Natural killer cell treated with Interleukin-12 subunit alpha and Interleukin-12 subunit beta and Interleukin-15 and Interleukin-18, amount 100 ng/mL, for 72 hours (primary cell): ENCODE results near the gene LYRM9. TPM values are rescaled to one million over a fixed set of nuclear protein-coding genes. Genes with fewer than 3 reads are reported as not detected.
"Not testable (repeated sequence)": the region's sequence is repeated elsewhere in the genome, so short reads cannot be mapped to it uniquely, and the experiment has no call there.

ENCODE experiments used
- ATAC-seq, 2 donors: fragments of 150-1000 bp; cut with Tn5 transposase in 1 of 2; sonication (Bioruptor Pico), chemical (Tn5 transposase) in 1 of 2; 2 replicates each; pipeline ENCODE4 v1.10.0; 2021
- DNase-seq: peaks from one replicate; pipeline ENCODE4 v3.0.0; 2022; ENCODE audit warnings: low spot score
- H3K27ac Mint-ChIP-seq, 2 donors: 1 replicate in 1 of 2; 2 replicates in 1 of 2; pipeline ENCODE4 v1.8.0; 2022; ENCODE audit warnings: mixed read lengths in 2 of 2, mild to moderate bottlenecking in 1 of 2, moderate library complexity in 1 of 2
- H3K27me3 Mint-ChIP-seq, 2 donors: 1 replicate in 1 of 2; 2 replicates in 1 of 2; pipeline ENCODE4 v1.8.0; 2022; ENCODE audit warnings: mixed read lengths in 2 of 2
- H3K36me3 Mint-ChIP-seq: one replicate; pipeline ENCODE4 v1.8.0; 2022; ENCODE audit warnings: mixed read lengths
- H3K4me1 Mint-ChIP-seq, 2 donors: 1 replicate in 1 of 2; 2 replicates in 1 of 2; pipeline ENCODE4 v1.8.0; 2022; ENCODE audit warnings: low read depth in 2 of 2, mixed read lengths in 2 of 2, mild to moderate bottlenecking in 1 of 2
- H3K4me3 Mint-ChIP-seq: one replicate; pipeline ENCODE4 v1.8.0; 2022; ENCODE audit warnings: mixed read lengths
- H3K9me3 Mint-ChIP-seq: 2 replicates; pipeline ENCODE4 v1.8.0; 2022; ENCODE audit warnings: mixed read lengths
- total RNA-seq, 2 donors: library from RNA; stranded (reverse); gene quantifications; one replicate each; pipeline ENCODE4 v1.2.3, GENCODE V29; 2022

The LYRM9 gene
- total RNA-seq, 2 donors from 2014 or later: 0.78 to 2.0 TPM

DNA sequence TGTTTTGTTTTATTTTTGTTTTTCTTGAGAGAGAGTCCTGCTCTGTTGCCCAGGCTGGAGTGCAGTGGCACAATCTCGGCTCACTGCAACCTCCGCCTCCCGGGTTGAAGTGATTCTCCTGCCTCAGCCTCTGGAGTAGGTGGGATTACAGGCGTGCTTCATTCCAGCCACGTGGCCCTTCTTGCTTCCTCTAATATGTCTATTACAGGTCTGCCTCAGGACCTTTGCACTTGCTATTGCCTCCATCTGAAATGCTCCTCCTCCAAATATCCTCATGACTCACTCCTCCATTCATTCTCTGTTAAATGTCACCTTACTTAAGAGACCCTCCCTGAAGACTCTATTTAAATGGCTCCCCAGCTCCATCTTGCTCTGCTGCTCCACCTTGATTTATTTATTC, 39.0 kb downstream of the LYRM9 start:
- Mint-ChIP-seq H3K27me3 (peaks cover 7 to 9% of the 10 kb centered on the region in 2 donors), H3K27ac (no peak overlapping the region), H3K4me1 (peaks cover 0 to 8% of the 10 kb centered on the region in 2 donors), H3K9me3 (no peaks in the 10 kb centered on the region), H3K4me3 (no peak overlapping the region), H3K36me3 (no peaks in the 10 kb centered on the region)
- ATAC-seq (no peak), DNase-seq (no peak)

DNA sequence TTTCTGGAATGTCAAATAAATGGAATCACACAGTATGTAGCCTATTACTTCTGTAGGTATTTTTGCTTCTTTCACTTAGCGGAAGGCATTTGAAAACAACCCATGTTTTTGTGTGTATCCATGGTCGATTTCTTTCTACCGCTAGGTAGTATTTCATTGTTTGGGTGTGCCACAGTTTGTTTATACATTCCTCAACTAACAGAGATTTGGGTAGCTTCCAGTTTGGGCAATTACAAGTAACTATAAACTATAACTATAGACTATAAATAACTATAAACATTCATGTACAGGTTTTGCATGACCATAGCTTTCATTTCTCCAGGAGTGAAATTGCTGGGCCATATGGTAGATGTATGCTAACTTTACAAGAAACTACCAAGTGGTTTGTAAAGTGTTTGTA, 40.1 kb downstream of the LYRM9 start:
- H3K9me3 Mint-ChIP-seq: no peaks in the 10 kb centered on the region
- H3K4me1 Mint-ChIP-seq: peaks cover under 1 to 10% of the 10 kb centered on the region in 2 donors
- H3K4me3 Mint-ChIP-seq: no peak overlapping the region
- no peak overlapping the region for H3K27ac Mint-ChIP-seq
- no peak for ATAC-seq
- no peak for DNase-seq
- no peaks in the 10 kb centered on the region for H3K36me3 Mint-ChIP-seq
- peaks cover 9 to 11% of the 10 kb centered on the region in 2 donors for H3K27me3 Mint-ChIP-seq

GRCh38 chr17:27849474-27850185, 43.5 kb downstream of the LYRM9 start:
- Mint-ChIP-seq H3K27me3 (peaks cover 8 to 11% of the 10 kb centered on the region in 2 donors), H3K27ac (no peak overlapping the region), H3K4me1 (peaks cover 20 to 23% of the 10 kb centered on the region in 2 donors), H3K36me3 (no peaks in the 10 kb centered on the region), H3K4me3 (no peak overlapping the region), H3K9me3 (no peaks in the 10 kb centered on the region)
- ATAC-seq (no peak), DNase-seq (no peak)

GRCh38 chr17:27848931-27849330, 44.2 kb downstream of the LYRM9 start:
- Mint-ChIP-seq H3K9me3 (no peaks in the 10 kb centered on the region), H3K27ac (no peak overlapping the region), H3K4me1 (peaks cover 20 to 23% of the 10 kb centered on the region in 2 donors), H3K4me3 (no peak overlapping the region), H3K36me3 (no peaks in the 10 kb centered on the region), H3K27me3 (peaks cover 1 to 8% of the 10 kb centered on the region in 2 donors)
- DNase-seq: no peak
- ATAC-seq: no peak

- peak in 1 of 2 donors; percentile 49 for ATAC-seq
- H3K9me3 Mint-ChIP-seq, DNase-seq, H3K36me3 Mint-ChIP-seq, H3K27me3 Mint-ChIP-seq: not testable (repeated sequence)
- Mint-ChIP-seq H3K27ac (peak overlapping the region; percentile 57 to 66), H3K4me1 (peaks cover 20 to 23% of the 10 kb centered on the region in 2 donors), H3K4me3 (peak overlapping the region; percentile 84)
Observed at GRCh38 chr17:27846808-27847307, 46.3 kb downstream of the LYRM9 start.

- peak overlapping the region; percentile 84 for H3K4me3 Mint-ChIP-seq
- peak; percentile 53 to 86 for ATAC-seq
- no peaks in the 10 kb centered on the region for H3K36me3 Mint-ChIP-seq
- H3K27me3 Mint-ChIP-seq: peaks cover 0 to 4% of the 10 kb centered on the region in 2 donors
- no peaks in the 10 kb centered on the region for H3K9me3 Mint-ChIP-seq
- H3K27ac Mint-ChIP-seq: peak overlapping the region; percentile 57 to 66
- peak; percentile 75 for DNase-seq
- H3K4me1 Mint-ChIP-seq: peaks cover 20 to 23% of the 10 kb centered on the region in 2 donors
Observed at GRCh38 chr17:27846042-27846655, 47.0 kb downstream of the LYRM9 start.

DNA sequence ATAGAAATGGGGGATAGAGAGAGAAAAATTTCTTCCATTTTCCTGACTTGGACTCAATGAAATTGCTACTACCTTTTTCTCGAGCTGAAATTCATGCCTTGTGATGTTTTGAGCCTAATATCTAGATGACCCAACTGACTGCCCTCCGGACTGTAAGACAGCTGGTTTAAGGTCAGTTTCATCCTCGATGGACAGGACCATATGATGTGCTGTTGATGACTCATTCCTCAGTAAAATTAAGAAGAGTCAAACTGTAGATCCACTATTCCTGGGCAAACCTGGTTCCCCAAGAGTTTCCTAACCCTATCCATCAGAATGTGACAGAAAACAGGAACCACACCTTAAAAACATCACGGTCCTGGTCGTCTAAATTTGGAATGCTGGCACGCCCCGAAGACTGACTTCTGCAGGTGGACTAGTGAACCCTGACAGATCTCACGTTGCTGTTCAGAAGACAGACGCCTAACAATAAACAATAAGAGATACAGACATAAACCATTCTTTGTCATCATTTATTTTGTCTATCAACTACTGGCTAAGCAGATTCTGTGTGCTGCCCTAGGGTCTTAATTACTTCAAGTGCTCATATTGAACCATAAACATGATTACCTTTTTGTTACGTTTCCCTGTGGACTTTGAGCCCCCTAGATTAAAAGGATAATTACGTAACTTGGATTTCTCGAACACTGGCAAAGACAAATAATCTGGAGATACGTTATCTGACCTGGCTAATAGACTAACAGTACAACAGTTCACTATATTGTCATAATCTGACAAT, 47.7 kb downstream of the LYRM9 start:
- H3K27ac Mint-ChIP-seq: peak overlapping the region; percentile 57 to 66
- no peak overlapping the region for H3K4me3 Mint-ChIP-seq
- no peak for DNase-seq
- no peaks in the 10 kb centered on the region for H3K9me3 Mint-ChIP-seq
- H3K4me1 Mint-ChIP-seq: peaks cover 20 to 23% of the 10 kb centered on the region in 2 donors
- no peaks in the 10 kb centered on the region for H3K36me3 Mint-ChIP-seq
- ATAC-seq: no peak
- peaks cover 0 to 4% of the 10 kb centered on the region in 2 donors for H3K27me3 Mint-ChIP-seq

DNA sequence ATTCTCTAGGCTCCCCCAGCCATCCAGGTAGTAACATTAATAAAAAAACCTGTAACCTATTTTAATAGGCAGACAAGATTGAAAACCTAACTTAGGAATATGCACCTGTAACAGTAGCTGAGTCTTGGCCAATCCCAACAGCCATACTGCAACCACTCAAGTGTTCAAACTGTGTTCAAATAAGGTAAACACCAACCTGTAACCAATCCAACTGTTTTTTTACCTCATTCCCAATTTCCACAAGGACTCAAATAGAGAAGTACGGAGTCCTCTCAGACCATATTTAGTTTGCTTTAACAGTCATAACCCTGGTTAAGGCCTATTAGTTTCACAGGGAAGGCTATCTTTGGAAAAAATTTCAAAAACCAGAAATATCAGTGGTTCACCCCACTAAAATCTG, 52.5 kb downstream of the LYRM9 start:
- no peak overlapping the region for H3K27ac Mint-ChIP-seq
- peaks cover 4 to 5% of the 10 kb centered on the region in 2 donors for H3K4me1 Mint-ChIP-seq
- DNase-seq (no peak), ATAC-seq (no peak)
- H3K36me3 Mint-ChIP-seq: no peaks in the 10 kb centered on the region
- no peak overlapping the region for H3K4me3 Mint-ChIP-seq
- no peaks in the 10 kb centered on the region for H3K9me3 Mint-ChIP-seq
- H3K27me3 Mint-ChIP-seq: no peaks in the 10 kb centered on the region

- not testable (repeated sequence) for DNase-seq, H3K27me3 Mint-ChIP-seq, H3K4me1 Mint-ChIP-seq, H3K4me3 Mint-ChIP-seq, ATAC-seq, H3K36me3 Mint-ChIP-seq, H3K9me3 Mint-ChIP-seq, H3K27ac Mint-ChIP-seq
Observed at GRCh38 chr17:27840406-27840678, 52.8 kb downstream of the LYRM9 start.

DNA sequence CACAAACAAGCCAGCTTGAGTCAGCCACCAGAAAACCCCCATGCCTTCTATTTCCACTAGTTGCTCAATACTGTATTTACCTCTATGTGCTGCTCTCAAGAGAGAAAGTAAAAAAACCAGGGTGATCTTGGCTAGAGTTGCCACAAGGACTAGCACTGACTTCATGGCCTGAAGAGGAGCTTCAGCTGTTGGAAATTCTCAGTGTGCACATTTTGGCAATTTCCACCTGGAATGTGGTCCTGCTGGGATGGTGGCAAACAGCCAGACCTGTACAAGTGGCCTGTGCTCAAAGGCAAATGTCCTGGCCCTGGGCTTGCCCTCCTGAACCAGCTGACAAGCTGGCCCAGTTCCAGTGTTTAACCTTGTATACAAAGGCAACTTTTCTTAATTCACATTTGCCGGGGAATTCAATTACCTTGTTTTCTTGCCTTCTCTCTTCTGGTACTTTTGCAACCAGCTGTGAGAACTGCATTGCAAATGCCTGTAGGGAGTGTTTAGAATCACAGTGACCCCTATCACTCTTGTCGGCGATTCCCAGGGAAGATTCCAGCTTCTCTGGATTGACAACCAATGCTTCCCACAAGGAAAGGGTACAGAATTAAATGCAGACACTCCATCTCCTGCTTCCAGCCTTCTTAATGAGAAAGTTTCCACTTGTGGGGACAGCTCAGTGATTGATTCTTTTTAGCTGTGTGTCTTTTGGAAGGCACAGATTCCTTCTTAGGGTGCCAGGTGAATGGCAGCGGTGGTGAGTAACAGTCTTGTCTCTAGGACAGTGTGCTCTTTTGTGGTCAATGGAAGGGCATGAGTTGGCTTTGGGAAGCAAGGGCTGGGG, 53.4 kb downstream of the LYRM9 start:
- not testable (repeated sequence) for ATAC-seq, H3K27me3 Mint-ChIP-seq, H3K4me1 Mint-ChIP-seq, H3K27ac Mint-ChIP-seq, DNase-seq, H3K4me3 Mint-ChIP-seq, H3K36me3 Mint-ChIP-seq, H3K9me3 Mint-ChIP-seq

DNA sequence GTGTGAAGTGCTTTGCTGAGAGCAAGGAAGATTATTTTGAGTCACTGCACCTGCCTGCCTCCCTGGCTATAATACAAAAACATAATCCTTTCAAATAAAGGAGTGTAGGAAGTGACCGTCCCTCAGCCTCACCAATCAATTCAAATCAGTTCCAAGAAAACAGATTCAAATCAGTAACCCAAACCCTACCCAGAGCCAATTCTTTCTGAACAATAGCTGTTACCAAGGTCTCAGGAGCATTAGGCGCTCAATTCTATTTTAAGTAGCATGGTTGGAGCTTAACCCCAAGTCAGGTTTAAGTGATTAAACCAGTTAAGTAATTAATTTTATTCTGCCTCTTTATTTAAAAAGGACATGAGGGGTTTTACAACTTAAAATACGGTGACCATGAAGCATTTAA, 54.6 kb downstream of the LYRM9 start:
- H3K4me1 Mint-ChIP-seq, H3K9me3 Mint-ChIP-seq, H3K4me3 Mint-ChIP-seq, H3K27me3 Mint-ChIP-seq, DNase-seq, H3K36me3 Mint-ChIP-seq, ATAC-seq, H3K27ac Mint-ChIP-seq: not testable (repeated sequence)

DNA sequence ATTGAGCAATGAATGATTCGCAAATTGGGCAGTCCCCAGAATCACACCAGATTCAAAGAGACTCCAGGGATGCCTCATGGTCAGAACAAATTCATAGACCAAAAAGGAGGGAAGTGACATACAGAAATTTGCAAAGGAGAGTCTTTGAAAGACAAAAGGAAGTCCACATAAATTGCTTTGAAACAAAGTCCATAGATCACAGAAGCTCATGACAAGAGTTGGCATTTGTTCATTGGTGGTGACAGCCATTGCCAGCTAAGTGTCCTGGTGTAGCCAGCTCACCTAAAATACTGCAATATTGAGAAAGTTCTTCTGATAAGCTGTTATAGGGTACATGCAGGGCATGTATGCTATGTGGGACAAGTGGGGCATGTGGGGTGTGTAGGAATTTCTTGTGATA, 55.4 kb downstream of the LYRM9 start:
- H3K4me3 Mint-ChIP-seq, H3K27ac Mint-ChIP-seq, H3K9me3 Mint-ChIP-seq, DNase-seq, H3K27me3 Mint-ChIP-seq, H3K4me1 Mint-ChIP-seq, H3K36me3 Mint-ChIP-seq, ATAC-seq: not testable (repeated sequence)

GRCh38 chr17:27836651-27837050, 56.5 kb downstream of the LYRM9 start:
- Mint-ChIP-seq H3K27ac (no peak overlapping the region), H3K9me3 (no peaks in the 10 kb centered on the region), H3K4me3 (no peak overlapping the region), H3K4me1 (no peaks in the 10 kb centered on the region), H3K27me3 (no peaks in the 10 kb centered on the region), H3K36me3 (peaks cover 4% of the 10 kb centered on the region)
- no peak for ATAC-seq
- DNase-seq: no peak
